ENCODE measurements around the gene RAP1GAP.
A peak's percentile ranks its signal among the peaks of the same experiment; 100 is the strongest.

Gene RAP1GAP

DNA sequence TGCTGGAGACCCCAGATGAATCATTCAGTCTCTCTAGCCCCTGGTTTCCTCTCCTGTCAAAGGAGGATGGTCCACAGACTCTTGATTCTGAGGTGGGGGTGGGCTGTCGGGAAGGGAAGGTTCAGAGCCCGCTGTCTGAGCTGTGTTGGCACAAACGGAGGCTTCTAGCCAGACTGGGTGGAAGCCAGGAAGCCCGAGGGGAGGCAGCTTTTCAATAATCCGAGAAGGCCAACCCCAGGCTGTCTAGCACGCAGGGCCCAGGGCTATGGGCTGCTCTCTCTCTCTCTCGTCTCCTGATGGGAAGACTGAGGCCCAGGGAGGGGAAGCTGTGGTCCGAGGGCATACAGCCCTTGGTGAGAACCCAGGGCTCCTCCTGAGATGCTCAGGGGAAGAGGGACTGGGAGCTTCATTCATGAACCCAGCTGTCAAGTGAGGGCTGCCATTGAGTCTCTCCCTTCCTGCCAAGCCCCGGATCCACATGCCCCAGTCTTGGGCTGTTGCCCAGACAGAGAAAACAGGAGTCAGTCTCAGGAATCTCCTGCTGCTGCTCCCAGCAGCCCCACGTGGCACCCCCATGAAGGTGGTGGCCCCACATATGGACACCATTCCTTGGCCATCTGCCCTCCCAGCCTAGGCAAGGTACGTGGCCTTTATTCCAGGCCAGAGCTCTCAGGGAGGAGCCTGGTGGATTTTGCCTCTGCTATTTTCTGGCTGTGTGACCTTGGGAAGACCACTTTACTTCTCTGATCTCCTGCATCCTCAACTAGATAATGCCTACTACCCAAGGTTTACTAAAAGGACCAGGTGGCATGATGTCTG, 44.4 kb downstream of the RAP1GAP start:
- ATAC-seq: no peak

GRCh38 chr1:21623410-21623961, 45.7 kb downstream of the RAP1GAP start:
- ATAC-seq: no peak

DNA sequence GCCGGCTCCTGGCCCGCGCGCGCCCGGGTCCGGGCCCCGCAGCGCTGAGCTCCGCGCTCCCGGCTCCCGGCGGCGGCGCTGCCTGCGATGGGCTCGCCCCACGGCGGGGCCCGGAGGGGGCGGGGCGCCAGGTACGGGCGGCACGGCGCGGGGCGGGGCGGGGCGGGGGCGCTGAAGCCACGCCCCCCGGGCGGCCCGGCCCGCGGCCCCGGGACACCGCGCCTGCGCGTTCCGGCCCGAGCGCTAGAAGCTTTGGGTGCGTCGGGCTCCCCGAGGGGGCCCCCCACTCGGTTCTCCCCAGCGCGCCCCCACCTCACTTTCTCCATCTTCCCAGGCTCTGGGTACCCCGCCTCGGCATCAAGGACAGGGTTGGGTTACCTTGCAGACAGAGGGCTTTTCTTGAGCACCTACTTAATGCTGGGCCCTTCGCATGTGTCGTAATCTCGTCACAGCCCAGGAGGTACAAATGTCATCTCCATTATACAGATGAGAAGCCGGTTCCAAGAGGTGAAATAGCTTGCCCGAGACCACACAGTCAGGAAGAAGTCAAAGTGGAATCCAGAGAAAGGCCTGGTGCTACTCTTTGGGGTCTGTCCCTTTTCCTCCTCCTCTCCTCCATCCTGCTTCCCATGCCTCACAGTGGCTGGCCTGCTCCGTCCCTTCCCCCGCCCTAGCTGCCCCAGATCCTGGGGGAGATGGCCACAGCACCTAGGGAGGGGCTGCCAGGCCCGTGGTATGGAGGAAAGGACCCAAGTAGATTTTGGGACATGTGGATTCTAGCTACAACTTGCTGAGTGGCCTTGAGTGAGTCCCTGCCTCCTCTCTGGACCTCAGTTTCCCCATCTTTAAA, 46.5 kb downstream of the RAP1GAP start:
- peak; percentile 45 to 57 for ATAC-seq

- no peak for ATAC-seq
These were observed 47.3 kb downstream of the RAP1GAP start for GRCh38 chr1:21621761-21622436.

GRCh38 chr1:21621051-21621450, 48.1 kb downstream of the RAP1GAP start:
- ATAC-seq: no peak

DNA sequence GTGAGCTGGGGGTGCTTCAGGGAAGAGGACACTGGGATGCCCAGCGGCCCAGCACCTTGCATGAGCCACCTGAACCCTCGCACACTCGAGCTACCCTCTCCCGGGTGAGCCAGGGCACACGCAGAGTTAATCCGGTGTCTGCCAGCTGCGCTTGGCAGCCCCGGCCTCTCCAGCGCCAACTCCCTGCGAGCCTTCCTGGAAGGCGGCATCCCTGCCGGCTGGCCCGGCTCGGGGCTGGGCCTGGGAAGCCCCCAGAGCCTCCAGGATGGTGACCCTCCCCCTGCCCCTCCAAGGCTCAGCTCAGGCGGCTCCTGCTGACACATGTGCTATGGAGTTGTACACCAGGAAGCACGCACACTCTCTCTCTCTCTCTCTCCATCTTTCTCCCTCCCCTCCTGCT, 48.7 kb downstream of the RAP1GAP start:
- ATAC-seq: no peak

- no peak for ATAC-seq
These were observed 49.1 kb downstream of the RAP1GAP start for GRCh38 chr1:21620011-21620410.

GRCh38 chr1:21619375-21619947, 49.7 kb downstream of the RAP1GAP start:
- ATAC-seq: peak in 1 of 2 donors; percentile 4

DNA sequence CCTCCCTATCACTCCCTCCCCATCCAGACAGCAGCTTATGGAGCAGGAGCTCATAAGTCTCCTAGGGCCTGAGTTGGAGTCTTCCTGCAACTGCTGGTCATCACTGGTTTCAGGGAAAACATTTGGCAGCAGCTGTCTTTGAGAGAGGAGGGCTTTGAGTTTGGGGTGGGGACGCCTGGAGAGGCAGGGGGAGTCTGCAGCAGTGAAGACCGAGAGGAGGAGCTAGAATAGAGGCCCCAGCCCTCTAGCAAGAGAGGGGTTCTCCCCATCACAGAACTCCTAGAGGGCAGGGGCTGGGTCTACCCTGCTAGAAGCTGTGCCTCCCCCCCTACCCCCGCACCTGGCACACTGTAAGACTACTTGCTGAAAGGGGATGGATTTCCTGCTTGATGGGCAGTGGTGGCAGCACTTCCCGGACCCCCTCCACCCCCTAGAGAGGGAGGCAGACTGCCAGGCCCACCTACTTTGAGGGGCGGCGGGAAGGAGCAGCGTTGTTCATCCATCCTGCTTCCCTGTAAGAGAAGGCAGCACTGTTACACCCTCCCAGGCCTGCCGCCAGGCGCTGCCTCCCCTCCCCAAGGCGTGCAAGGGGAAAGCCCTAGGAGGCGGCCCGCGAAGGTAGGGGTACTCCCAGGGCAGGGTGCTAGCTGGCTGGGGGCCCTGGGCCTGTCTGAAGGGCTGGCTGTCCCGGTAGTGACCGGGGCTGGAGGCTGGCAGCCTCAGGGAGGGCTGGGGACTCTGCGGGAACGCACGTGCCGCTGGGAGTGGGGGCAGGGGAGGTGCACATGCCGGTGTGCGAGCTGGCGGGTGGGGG, 50.4 kb downstream of the RAP1GAP start:
- no peak for ATAC-seq

- ATAC-seq: no peak
These were observed 51.1 kb downstream of the RAP1GAP start for GRCh38 chr1:21618059-21618458.

- ATAC-seq: no peak
These were observed 51.9 kb downstream of the RAP1GAP start for GRCh38 chr1:21617126-21617738.

DNA sequence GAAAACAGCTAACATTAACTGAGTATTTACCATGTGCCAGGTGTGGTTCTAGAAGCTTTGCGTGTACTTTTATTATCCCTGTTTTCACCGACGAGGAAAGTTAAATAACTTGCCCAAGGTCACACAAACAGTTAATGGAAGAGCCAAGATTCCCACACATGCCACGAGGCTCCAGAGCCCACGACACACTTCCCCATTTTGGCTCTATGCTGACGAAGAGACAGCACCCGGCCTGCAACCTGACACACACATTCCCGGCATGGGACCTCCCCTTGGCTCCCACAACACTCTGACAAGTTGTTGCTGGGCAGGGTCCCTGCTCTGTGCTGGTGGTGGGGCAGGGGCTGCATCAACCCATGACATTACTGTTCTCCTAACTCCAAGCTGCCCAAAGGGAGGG, 52.8 kb downstream of the RAP1GAP start:
- no peak for ATAC-seq

DNA sequence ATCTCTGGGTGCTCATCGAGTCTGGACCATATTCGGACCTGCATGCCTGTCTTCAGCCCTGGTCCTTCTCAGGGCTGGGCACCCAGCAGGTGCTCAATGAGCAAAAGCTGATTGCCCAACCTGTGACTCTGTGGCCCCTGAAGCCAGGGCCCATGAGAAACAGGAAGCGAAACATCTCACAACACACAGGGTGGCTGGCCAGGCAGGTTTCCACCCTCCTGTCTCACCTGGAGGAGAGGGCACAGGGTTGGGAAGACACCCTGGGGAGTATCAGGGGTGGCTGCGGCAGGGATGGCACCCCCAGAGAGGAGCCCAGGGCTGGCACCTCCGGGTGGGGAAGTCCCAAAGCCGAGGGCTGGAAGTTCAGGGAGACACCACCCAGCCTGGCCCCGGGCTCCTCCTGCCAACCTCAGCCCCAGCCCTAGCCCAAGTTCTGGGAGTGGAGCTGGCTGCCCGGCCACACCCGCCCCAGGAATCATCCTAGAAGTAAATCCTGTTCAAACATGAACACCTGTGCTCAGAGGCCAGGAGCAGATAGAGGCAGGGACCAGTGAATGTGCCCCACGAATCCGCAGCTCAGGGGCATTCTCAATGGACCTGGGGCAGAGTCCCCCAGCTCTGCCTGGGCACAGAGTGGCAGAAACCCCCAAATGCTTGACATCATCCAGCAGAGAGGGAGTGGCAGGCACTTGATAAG, 54.6 kb downstream of the RAP1GAP start:
- no peak for ATAC-seq

GRCh38 chr1:21613072-21613867, 55.9 kb downstream of the RAP1GAP start:
- no peak for ATAC-seq

- ATAC-seq: no peak
These were observed 57.1 kb downstream of the RAP1GAP start for GRCh38 chr1:21612057-21612456.

- no peak for ATAC-seq
These were observed 58.0 kb downstream of the RAP1GAP start for GRCh38 chr1:21610989-21611785.

GRCh38 chr1:21610027-21610426, 59.1 kb downstream of the RAP1GAP start:
- ATAC-seq: no peak

DNA sequence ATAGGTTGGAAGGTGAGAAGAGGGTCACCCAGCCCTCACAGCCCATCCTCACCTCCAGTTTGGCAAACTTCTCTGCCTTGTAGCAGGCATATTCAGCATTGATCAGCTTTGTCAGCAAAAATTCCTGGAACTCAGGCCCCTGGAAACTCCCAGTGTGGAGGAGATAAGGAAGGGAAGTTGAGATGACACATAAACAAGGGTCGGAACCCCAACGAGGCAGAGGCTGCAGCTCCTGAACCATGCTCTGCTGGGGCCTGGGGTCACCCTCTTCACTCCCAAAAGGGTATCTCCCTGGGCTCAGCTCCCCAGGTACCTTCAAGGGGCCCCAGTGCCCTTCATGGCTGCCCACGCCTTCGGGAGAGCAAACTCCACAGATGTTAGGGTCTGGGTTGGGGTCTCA, 60.4 kb downstream of the RAP1GAP start:
- no peak for ATAC-seq
